Endothelial cell (in vitro differentiated cells): ENCODE data around the gene SHLD2. TPM values are rescaled to one million over a fixed set of nuclear protein-coding genes. Genes with fewer than 3 reads are reported as not detected.
A peak's percentile ranks its signal among the peaks of the same experiment; 100 is the strongest.
"Not testable (repeated sequence)": the region's sequence is repeated elsewhere in the genome, so short reads cannot be mapped to it uniquely, and the experiment has no call there.

ENCODE experiments used
- DNase-seq: peaks from one replicate; pipeline ENCODE4 v3.0.0; 2021; ENCODE audit warnings: low spot score
- H3K27ac Mint-ChIP-seq: one replicate; pipeline ENCODE4 v1.8.0; 2021; ENCODE audit warnings: mixed read lengths, inconsistent platforms; ENCODE audit not compliant: unreplicated experiment
- H3K27me3 Mint-ChIP-seq: one replicate; pipeline ENCODE4 v1.8.0; 2021; ENCODE audit warnings: mild to moderate bottlenecking, moderate library complexity, mixed read lengths, inconsistent platforms; ENCODE audit not compliant: unreplicated experiment
- H3K36me3 Mint-ChIP-seq: one replicate; pipeline ENCODE4 v1.8.0; 2021; ENCODE audit warnings: mild to moderate bottlenecking, low read depth, mixed read lengths, inconsistent platforms; ENCODE audit not compliant: unreplicated experiment
- H3K4me1 Mint-ChIP-seq: one replicate; pipeline ENCODE4 v1.8.0; 2021; ENCODE audit warnings: mild to moderate bottlenecking, mixed read lengths, inconsistent platforms; ENCODE audit not compliant: unreplicated experiment
- H3K4me3 Mint-ChIP-seq: one replicate; pipeline ENCODE4 v1.8.0; 2021; ENCODE audit warnings: mild to moderate bottlenecking, mixed read lengths, inconsistent platforms; ENCODE audit not compliant: unreplicated experiment
- H3K9me3 Mint-ChIP-seq: one replicate; pipeline ENCODE4 v1.8.0; 2021; ENCODE audit warnings: mixed read lengths, inconsistent platforms; ENCODE audit not compliant: unreplicated experiment
- CTCF ChIP-seq: fragments of 200-600 bp; sonication (generic); IDR thresholded peaks from one replicate; pipeline ENCODE4 v1.5.0; 2021; ENCODE audit warnings: antibody characterized with exemption; ENCODE audit not compliant: unreplicated experiment
- total RNA-seq: library from RNA; stranded (reverse); fragmentation: NEBNext Ultra II Directional; extraction: Animal tissue kit (Norgen Biotek cat#: 25700); gene quantifications from one replicate; pipeline ENCODE4 v1.2.1, GENCODE V29; 2021; ENCODE audit not compliant: unreplicated experiment

The SHLD2 gene
- total RNA-seq, 1 donor from 2014 or later, result 16.1 TPM

GRCh38 chr10:87093632-87094372 lies 1.2 kb upstream of the SHLD2 start:
- peaks cover 28% of the 10 kb centered on the region for H3K4me1 Mint-ChIP-seq
- peak overlapping the region; percentile 97 for H3K4me3 Mint-ChIP-seq
- peaks cover 4% of the 10 kb centered on the region for H3K36me3 Mint-ChIP-seq
- peak overlapping the region; percentile 93 for H3K27ac Mint-ChIP-seq
- H3K9me3 Mint-ChIP-seq, result no peaks in the 10 kb centered on the region
- peaks cover 10% of the 10 kb centered on the region for H3K27me3 Mint-ChIP-seq
- TF ChIP-seq CTCF, result no peak
- peak; percentile 55 for DNase-seq

GRCh38 chr10:87095236-87095945 lies 385 bp downstream of the SHLD2 start:
- H3K4me1 Mint-ChIP-seq, result peaks cover 28% of the 10 kb centered on the region
- peak overlapping the region; percentile 91 for H3K4me3 Mint-ChIP-seq
- peak overlapping the region; percentile 57 for H3K27ac Mint-ChIP-seq
- H3K27me3 Mint-ChIP-seq, result peaks cover 10% of the 10 kb centered on the region
- H3K9me3 Mint-ChIP-seq, result no peaks in the 10 kb centered on the region
- TF ChIP-seq CTCF, result no peak
- DNase-seq, result peak; percentile 77
- H3K36me3 Mint-ChIP-seq, result peaks cover 4% of the 10 kb centered on the region

GRCh38 chr10:87101996-87102395 lies 7.0 kb downstream of the SHLD2 start:
- Mint-ChIP-seq H3K4me1 (no peaks in the 10 kb centered on the region), H3K27me3 (peaks cover 1% of the 10 kb centered on the region), H3K36me3 (peaks cover 5% of the 10 kb centered on the region), H3K9me3 (no peaks in the 10 kb centered on the region), H3K4me3 (no peak overlapping the region), H3K27ac (no peak overlapping the region)
- DNase-seq, result no peak
- no peak for TF ChIP-seq CTCF

GRCh38 chr10:87104727-87105126 lies 9.7 kb downstream of the SHLD2 start:
- not testable (repeated sequence) for DNase-seq, H3K9me3 Mint-ChIP-seq, H3K4me1 Mint-ChIP-seq, H3K4me3 Mint-ChIP-seq, H3K27me3 Mint-ChIP-seq, H3K36me3 Mint-ChIP-seq, H3K27ac Mint-ChIP-seq

GRCh38 chr10:87105446-87106124 lies 10.6 kb downstream of the SHLD2 start:
- no peaks in the 10 kb centered on the region for H3K4me1 Mint-ChIP-seq
- no peak overlapping the region for H3K27ac Mint-ChIP-seq
- H3K4me3 Mint-ChIP-seq, result no peak overlapping the region

GRCh38 chr10:87118122-87118521 lies 23.1 kb downstream of the SHLD2 start:
- H3K9me3 Mint-ChIP-seq, H3K27ac Mint-ChIP-seq, H3K27me3 Mint-ChIP-seq, H3K4me3 Mint-ChIP-seq, DNase-seq, H3K4me1 Mint-ChIP-seq: not testable (repeated sequence)
- peaks cover 11% of the 10 kb centered on the region for H3K36me3 Mint-ChIP-seq

More at GRCh38 chr10:87105446-87106124, 10.6 kb downstream of the SHLD2 start:
- Mint-ChIP-seq H3K27me3 (peaks cover 1% of the 10 kb centered on the region), H3K9me3 (no peaks in the 10 kb centered on the region), H3K36me3 (peaks cover 9% of the 10 kb centered on the region)
- TF ChIP-seq CTCF, result no peak
- no peak for DNase-seq

- peaks cover 11% of the 10 kb centered on the region for H3K36me3 Mint-ChIP-seq
- DNase-seq, H3K9me3 Mint-ChIP-seq, H3K4me3 Mint-ChIP-seq, H3K4me1 Mint-ChIP-seq, H3K27ac Mint-ChIP-seq, H3K27me3 Mint-ChIP-seq: not testable (repeated sequence)
These were observed 24.0 kb downstream of the SHLD2 start for GRCh38 chr10:87119029-87119428.

GRCh38 chr10:87123351-87123750 lies 28.3 kb downstream of the SHLD2 start:
- not testable (repeated sequence) for H3K4me1 Mint-ChIP-seq, H3K27ac Mint-ChIP-seq, H3K9me3 Mint-ChIP-seq, H3K36me3 Mint-ChIP-seq, H3K27me3 Mint-ChIP-seq, DNase-seq, H3K4me3 Mint-ChIP-seq
